Right atrium auricular region (tissue), 2 donors: Measurements from ENCODE around the gene RMI2. TPM values are rescaled to one million over a fixed set of nuclear protein-coding genes. Genes with fewer than 3 reads are reported as not detected.

ENCODE experiments used
- DNase-seq: peaks from one replicate; pipeline ENCODE4 v3.0.0-alpha.2; 2019; ENCODE audit warnings: low spot score
- H3K27ac ChIP-seq, 2 donors: fragments of 200-600 bp; sonication (generic); 1 replicate in 1 of 2; 2 replicates in 1 of 2; pipeline ENCODE4 v1.5.1; 2016 to 2019
- H3K27me3 ChIP-seq, 2 donors: fragments of 200-600 bp; sonication (generic); one replicate each; pipeline versions ENCODE4 v1.5.1 to v1.6.0; 2017 to 2019
- H3K36me3 ChIP-seq: fragments of 200-600 bp; sonication (generic); one replicate; pipeline ENCODE4 v1.5.1; 2016
- H3K4me1 ChIP-seq, 2 donors: fragments of 200-600 bp; sonication (generic); one replicate each; pipeline versions ENCODE4 v1.5.1 to v1.6.0; 2017 to 2019
- H3K4me3 ChIP-seq, 2 donors: fragments of 200-600 bp; sonication (generic); 1 replicate in 1 of 2; 2 replicates in 1 of 2; pipeline ENCODE4 v1.5.1; 2017 to 2019; ENCODE audit warnings: mild to moderate bottlenecking in 1 of 2, moderate library complexity in 1 of 2
- H3K9me3 ChIP-seq, 2 donors: fragments of 200-600 bp; sonication (generic); one replicate each; pipeline ENCODE4 v1.5.1; 2019
- total RNA-seq, 2 donors: library from RNA; depleted of rRNA; stranded (reverse); fragments of >200 nt; gene quantifications; one replicate each; pipeline ENCODE4 v1.1.0, GENCODE V29; 2016
- TF ChIP-seq, protein P1 (sequence below), 2 donors: fragments of 200-600 bp; sonication (generic); IDR thresholded peaks; one replicate each; pipeline ENCODE4 v1.5.1; 2019; ENCODE audit warnings: antibody characterized with exemption in 2 of 2

The RMI2 gene
- total RNA-seq, 2 donors from 2014 or later, result 0.85 TPM; not detected in 1

DNA sequence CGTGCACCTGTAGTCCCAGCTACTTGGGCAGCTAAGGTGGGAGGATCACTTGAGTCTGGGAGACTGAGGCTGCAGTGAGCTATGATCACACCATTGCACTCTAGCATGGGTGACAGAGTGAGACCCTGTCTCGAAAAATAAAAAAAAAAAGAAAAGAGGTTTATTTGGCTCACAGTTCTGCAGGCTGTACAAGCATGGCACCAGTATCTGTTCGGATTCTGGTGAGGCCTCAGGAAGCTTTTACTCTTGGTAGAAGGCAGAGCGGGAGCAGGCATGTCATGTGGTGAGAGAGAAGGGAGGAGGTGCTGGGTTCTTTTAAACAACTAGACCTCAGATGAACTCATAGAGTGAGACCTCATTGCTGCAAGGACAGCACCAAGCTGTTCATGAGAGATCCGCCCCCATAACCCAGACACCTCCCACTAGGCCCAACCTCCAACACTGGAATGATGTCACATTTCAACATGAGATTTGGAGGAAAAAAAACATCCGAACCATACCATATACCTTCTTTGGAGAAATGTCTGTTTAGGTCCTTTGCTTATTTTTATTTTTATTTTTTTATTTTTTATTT, 10.3 kb upstream of the RMI2 start:
- TF ChIP-seq, protein P1, sequence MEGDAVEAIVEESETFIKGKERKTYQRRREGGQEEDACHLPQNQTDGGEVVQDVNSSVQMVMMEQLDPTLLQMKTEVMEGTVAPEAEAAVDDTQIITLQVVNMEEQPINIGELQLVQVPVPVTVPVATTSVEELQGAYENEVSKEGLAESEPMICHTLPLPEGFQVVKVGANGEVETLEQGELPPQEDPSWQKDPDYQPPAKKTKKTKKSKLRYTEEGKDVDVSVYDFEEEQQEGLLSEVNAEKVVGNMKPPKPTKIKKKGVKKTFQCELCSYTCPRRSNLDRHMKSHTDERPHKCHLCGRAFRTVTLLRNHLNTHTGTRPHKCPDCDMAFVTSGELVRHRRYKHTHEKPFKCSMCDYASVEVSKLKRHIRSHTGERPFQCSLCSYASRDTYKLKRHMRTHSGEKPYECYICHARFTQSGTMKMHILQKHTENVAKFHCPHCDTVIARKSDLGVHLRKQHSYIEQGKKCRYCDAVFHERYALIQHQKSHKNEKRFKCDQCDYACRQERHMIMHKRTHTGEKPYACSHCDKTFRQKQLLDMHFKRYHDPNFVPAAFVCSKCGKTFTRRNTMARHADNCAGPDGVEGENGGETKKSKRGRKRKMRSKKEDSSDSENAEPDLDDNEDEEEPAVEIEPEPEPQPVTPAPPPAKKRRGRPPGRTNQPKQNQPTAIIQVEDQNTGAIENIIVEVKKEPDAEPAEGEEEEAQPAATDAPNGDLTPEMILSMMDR (IDR thresholded peaks at IDR 0.05), result no peak
- Histone ChIP-seq H3K4me3 (no peak overlapping the region), H3K4me1 (no peaks in the 10 kb centered on the region), H3K27me3 (no peaks in the 10 kb centered on the region), H3K36me3 (no peaks in the 10 kb centered on the region), H3K27ac (no peak overlapping the region), H3K9me3 (no peaks in the 10 kb centered on the region)
- DNase-seq, result no peak

DNA sequence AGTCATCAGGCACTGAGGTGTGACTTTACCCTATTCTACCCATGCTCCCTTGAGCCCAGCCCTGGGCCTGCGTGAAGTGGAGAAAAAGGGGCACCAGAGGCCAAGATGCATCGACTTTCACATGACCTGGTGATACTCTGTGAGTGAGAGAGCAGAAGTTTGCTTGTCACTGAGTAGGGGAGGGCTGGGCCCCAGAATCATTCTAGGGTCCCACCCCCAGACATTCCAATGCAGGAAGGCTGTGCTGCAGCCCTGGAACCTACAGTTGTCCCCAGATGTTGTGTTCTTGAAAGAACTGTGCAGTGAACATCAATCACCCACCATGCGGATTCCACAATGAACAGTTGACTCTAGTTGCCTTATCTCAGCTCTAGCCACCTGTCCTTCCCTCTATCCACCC, 6.2 kb upstream of the RMI2 start:
- Histone ChIP-seq H3K36me3 (no peaks in the 10 kb centered on the region), H3K4me1 (no peaks in the 10 kb centered on the region), H3K27me3 (no peaks in the 10 kb centered on the region), H3K9me3 (no peaks in the 10 kb centered on the region), H3K27ac (no peak overlapping the region), H3K4me3 (no peak overlapping the region)
- TF ChIP-seq, protein P1 (IDR thresholded peaks at IDR 0.05), result no peak
- DNase-seq, result no peak

DNA sequence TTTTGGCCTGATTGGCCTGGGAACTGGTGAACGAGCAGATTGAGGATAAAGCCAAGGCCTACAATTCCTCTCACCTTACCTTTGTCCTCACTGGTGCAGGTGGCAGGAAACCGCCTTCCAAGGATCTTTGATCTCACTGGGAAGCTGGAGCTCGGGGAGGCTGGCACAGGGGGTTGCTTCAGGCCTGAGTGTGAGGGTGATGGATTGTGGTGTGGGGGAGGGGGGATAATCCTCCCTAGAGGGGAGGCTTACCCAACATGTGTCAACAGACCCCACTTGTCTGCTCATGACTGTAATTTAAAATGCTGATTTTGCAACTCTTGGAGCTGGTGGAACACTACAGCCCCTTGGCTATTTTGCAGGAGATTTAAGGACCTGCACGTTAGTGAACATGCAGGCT, 4.5 kb upstream of the RMI2 start:
- Histone ChIP-seq H3K27me3 (no peaks in the 10 kb centered on the region), H3K4me1 (peaks cover 0 to 2% of the 10 kb centered on the region in 2 donors), H3K9me3 (no peaks in the 10 kb centered on the region), H3K27ac (no peak overlapping the region), H3K36me3 (no peaks in the 10 kb centered on the region), H3K4me3 (no peak overlapping the region)
- TF ChIP-seq, protein P1 (IDR thresholded peaks at IDR 0.05), result no peak
- no peak for DNase-seq

DNA sequence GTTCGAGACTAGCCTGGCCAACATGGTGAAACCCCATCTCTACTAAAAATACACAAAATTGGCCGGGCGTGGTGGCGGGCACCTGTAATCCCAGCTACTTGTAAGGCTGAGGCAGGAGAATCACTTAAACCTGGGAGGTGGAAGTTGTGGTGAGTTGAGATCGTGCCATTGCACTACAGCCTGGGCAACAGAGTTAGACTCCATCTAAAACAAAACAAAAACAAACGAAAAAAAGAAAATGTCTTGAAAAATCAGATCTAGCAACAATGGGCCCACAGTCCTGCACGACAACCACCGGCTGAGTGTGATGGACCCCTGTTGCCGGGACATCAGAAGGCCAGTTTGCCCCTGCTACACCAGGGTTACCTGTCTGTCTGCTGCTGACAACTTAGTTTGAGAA, 3.9 kb upstream of the RMI2 start:
- TF ChIP-seq, protein P1 (IDR thresholded peaks at IDR 0.05), result no peak
- Histone ChIP-seq H3K36me3 (no peaks in the 10 kb centered on the region), H3K9me3 (no peaks in the 10 kb centered on the region), H3K27ac (no peak overlapping the region), H3K27me3 (no peaks in the 10 kb centered on the region), H3K4me3 (no peak overlapping the region), H3K4me1 (peaks cover 0 to 6% of the 10 kb centered on the region in 2 donors)
- DNase-seq, result no peak

DNA sequence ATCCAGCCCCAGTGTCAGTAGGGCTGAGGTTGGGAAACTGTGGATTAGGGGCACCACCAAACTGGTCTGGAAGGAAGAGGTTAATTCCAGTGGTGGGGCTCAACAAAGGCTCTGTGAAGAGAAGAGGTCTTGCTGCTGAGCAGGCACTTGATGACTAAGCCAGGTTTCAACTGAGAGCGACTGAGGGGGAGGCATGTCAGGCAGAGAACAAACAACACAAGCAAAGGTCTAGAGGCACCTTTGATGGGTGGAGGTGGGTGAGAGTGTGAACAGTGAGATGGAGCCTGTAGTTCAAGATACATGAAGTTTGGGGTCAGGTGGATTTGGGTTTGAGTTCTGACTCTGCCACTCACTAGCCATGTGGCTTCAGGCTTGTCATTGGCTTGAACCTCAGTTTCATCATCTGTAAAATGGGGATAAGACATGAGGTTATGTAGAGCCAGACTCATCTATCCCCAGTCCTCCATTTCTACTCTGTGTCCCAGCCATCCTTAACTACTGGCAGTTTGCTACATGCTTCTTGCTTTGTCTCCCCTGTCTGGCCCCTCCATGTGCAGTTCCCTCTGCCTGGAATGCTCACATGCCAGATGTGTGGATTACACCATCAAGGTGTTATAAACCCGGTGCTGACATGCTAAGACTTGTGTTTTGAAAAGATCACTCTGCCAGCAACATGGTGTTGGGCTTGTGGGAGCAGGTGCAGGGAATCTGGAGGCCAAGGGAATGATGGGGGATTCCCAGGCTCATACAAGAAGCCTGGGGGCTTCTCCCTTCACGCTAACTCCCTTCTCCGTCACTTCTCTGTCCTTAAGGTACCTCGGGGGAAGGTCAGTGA, 3.0 kb upstream of the RMI2 start:
- TF ChIP-seq, protein P1 (IDR thresholded peaks at IDR 0.05), result no peak
- H3K4me1 ChIP-seq, result peaks cover 0 to 6% of the 10 kb centered on the region in 2 donors
- DNase-seq, result no peak
- H3K4me3 ChIP-seq, result no peak overlapping the region
- no peaks in the 10 kb centered on the region for H3K27me3 ChIP-seq
- no peaks in the 10 kb centered on the region for H3K9me3 ChIP-seq
- H3K36me3 ChIP-seq, result no peaks in the 10 kb centered on the region
- no peak overlapping the region for H3K27ac ChIP-seq
